Gastroesophageal sphincter (tissue), 3 donors: ENCODE data around the gene TMEM178B.

Experiments used
- POLR2A ChIP-seq, 2 donors: fragments of 450-650 bp; IDR thresholded peaks; one replicate each; pipeline ENCODE4 v1.6.1; 2017; ENCODE audit warnings: antibody characterized with exemption in 2 of 2, mild to moderate bottlenecking in 2 of 2, moderate library complexity in 1 of 2
- POLR2AphosphoS5 ChIP-seq: sonication (generic); formaldehyde crosslinking; IDR thresholded peaks from one replicate; pipeline ENCODE4 v1.6.1; 2017; ENCODE audit warnings: antibody characterized with exemption
- TF ChIP-seq, protein P1 (sequence below), 4 experiments: fragments of 200-600 bp in 2 of 4; fragments of 450-650 bp in 2 of 4; sonication (generic) in 1 of 4; IDR thresholded peaks; one replicate each; pipeline ENCODE4 v1.5.1; 2017 to 2019; ENCODE audit warnings: antibody characterized with exemption in 4 of 4, mild to moderate bottlenecking in 2 of 4, moderate library complexity in 2 of 4

DNA sequence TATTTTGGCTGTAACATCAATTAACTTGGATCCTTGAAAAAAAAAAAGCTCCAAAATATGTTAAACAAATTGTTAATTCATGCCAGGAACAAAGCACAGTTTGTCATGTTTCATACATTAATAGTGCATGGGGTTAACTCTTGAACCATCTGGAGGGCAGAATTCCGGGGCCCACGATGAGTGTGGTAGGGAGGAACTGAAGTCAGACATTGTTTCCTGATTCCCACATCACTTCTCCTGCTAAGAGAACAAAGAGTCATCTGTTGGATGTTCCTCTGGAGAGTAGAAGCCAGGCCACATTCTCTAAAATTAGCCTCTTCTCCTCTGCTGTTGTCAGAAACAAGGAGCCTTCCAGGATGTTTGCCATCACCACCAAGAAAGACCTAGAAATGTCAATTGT lies 54.6 kb downstream of the TMEM178B start:
- TF ChIP-seq, protein P1, sequence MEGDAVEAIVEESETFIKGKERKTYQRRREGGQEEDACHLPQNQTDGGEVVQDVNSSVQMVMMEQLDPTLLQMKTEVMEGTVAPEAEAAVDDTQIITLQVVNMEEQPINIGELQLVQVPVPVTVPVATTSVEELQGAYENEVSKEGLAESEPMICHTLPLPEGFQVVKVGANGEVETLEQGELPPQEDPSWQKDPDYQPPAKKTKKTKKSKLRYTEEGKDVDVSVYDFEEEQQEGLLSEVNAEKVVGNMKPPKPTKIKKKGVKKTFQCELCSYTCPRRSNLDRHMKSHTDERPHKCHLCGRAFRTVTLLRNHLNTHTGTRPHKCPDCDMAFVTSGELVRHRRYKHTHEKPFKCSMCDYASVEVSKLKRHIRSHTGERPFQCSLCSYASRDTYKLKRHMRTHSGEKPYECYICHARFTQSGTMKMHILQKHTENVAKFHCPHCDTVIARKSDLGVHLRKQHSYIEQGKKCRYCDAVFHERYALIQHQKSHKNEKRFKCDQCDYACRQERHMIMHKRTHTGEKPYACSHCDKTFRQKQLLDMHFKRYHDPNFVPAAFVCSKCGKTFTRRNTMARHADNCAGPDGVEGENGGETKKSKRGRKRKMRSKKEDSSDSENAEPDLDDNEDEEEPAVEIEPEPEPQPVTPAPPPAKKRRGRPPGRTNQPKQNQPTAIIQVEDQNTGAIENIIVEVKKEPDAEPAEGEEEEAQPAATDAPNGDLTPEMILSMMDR (IDR thresholded peaks at IDR 0.05): no peak
- no peak for TF ChIP-seq POLR2A (IDR thresholded peaks at IDR 0.05)
- no peak for TF ChIP-seq POLR2AphosphoS5
